GF-D8 (cell line): ENCODE results near the gene VAV1.

Experiments used
- DNase-seq: peaks from one replicate; lab custom pipeline; 2025; lab: John Stamatoyannopoulos, UW

The VAV1 gene

GRCh38 chr19:6772028-6772865 lies at the start of gene VAV1:
TSS of gene VAV1 (plus strand) at chr19:6772708. CDS start at chr19:6772808, 100 bp downstream.
- peak; percentile 81 for DNase-seq

- DNase-seq, result no peak
These were observed 49.3 kb upstream of the VAV1 start for GRCh38 chr19:6723108-6723618.

GRCh38 chr19:6723738-6724137 lies 48.8 kb upstream of the VAV1 start:
- DNase-seq, result peak; percentile 36

GRCh38 chr19:6724631-6725492 lies 47.6 kb upstream of the VAV1 start:
- no peak for DNase-seq

GRCh38 chr19:6725513-6726231 lies 46.8 kb upstream of the VAV1 start:
- DNase-seq, result no peak

- peak; percentile 67 for DNase-seq
These were observed 44.2 kb upstream of the VAV1 start for GRCh38 chr19:6728346-6728745.

- DNase-seq, result no peak
These were observed 42.8 kb upstream of the VAV1 start for GRCh38 chr19:6729573-6730152.

GRCh38 chr19:6730153-6730804 lies 42.2 kb upstream of the VAV1 start:
- no peak for DNase-seq

GRCh38 chr19:6730941-6731670 lies 41.4 kb upstream of the VAV1 start:
- DNase-seq, result no peak

- no peak for DNase-seq
These were observed 40.7 kb upstream of the VAV1 start for GRCh38 chr19:6731822-6732221.

GRCh38 chr19:6732803-6733337 lies 39.6 kb upstream of the VAV1 start:
- DNase-seq, result no peak

- DNase-seq, result no peak
These were observed 39.0 kb upstream of the VAV1 start for GRCh38 chr19:6733338-6734095.

- no peak for DNase-seq
These were observed 38.3 kb upstream of the VAV1 start for GRCh38 chr19:6734096-6734696.

- no peak for DNase-seq
These were observed 37.2 kb upstream of the VAV1 start for GRCh38 chr19:6735181-6735911.

- peak; percentile 78 for DNase-seq
These were observed 36.2 kb upstream of the VAV1 start for GRCh38 chr19:6736169-6736916.

- no peak for DNase-seq
These were observed 35.6 kb upstream of the VAV1 start for GRCh38 chr19:6736917-6737283.

- peak; percentile 100 for DNase-seq
These were observed 35.1 kb upstream of the VAV1 start, which contains the start of gene GPR108 for GRCh38 chr19:6737284-6737872. TSS of gene GPR108 (minus strand) at chr19:6737580. CDS start at chr19:6737576, 4 bp downstream.
